HG02588 (cell line): ENCODE data around the gene XDH.

Source experiments
- ATAC-seq: cut with Tn5 transposase; IDR thresholded peaks from one replicate; pipeline ENCODE4 v1.9.1; 2021; ENCODE audit warnings: mild to moderate bottlenecking, moderate library complexity; ENCODE audit not compliant: unreplicated experiment

The XDH gene

DNA sequence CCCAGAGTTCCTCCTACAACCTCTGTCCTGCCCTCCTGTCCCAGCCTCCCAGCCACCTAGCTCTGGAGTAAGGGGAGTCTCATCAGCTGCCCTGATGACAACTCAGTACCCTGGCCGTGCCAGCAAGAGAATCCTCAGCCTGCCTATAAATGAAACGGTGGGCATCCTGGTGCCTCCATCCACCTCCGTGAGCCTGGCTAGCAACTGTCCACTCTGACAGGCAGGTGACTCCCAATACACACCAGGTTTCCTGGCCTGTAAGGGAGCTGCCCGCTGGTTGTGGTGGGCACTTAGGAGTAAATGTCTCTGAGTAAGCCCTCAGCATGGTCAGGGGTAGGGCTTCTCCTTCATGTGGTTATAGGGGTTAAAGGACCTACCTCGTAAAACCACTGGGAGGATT lies 81.5 kb downstream of the XDH start:
- ATAC-seq: no peak

DNA sequence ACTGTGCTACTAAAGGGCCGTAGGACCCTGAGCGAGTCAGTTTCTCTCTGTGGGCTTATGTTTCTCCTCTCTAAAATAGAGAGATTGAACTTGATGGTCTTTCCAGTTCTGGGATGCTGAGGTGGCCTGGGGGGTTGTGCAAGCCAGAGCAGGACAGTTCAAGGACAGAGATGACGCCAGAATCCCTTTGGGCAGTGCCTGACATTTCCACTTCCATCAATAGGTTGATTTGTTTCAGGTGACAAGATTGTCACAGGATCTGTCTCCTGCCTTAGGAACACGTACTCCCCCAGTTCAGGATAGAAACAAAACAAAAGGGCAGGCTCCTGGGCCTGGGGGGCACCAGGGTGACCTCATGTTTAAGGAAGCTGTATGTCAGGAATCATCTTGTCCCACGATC lies 82.0 kb downstream of the XDH start:
- no peak for ATAC-seq

DNA sequence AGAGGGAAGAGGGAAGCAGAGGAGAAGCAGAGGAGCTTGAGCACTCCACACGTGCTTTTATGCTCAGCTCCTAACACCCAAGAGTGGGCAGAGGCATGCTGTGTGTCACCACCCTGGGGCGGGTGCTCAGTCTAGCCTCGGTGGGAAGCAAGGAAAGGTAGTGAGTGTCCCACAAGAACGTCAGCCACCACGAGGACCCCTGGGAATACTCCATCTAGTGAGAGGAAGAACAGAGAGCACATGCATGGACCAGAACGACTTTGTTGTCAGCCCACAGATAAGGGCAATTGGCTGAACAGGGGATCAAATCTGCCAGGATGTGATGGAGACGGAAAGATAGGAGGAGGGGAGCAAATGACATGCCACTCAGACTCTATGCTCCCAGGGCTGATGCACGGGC lies 83.4 kb downstream of the XDH start:
- no peak for ATAC-seq

DNA sequence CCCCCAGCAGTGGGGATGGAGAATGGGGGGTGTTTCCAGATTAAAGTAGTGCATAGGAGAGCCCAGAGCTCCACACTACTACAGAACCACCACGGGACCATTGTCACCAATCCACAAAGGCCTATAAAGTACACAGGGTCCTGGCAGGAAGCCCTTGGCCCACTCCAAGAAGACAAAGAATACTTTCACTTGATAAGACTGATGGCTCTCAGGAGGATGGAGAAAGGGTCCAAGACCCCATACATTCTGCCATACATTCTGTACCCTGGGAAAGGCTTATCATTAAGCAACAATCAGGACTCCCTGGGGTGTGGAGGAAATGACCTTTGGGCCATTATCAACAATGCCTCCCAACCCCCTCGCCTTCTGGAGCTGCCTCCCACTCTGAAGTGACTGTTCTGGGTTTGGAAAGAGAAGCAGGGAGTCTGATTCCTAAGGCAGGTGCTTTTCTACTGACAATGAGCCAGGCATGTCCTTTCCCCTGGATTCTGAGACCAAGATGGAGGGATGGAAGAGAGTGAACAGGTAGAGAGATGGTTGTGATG lies 85.4 kb downstream of the XDH start:
- no peak for ATAC-seq

DNA sequence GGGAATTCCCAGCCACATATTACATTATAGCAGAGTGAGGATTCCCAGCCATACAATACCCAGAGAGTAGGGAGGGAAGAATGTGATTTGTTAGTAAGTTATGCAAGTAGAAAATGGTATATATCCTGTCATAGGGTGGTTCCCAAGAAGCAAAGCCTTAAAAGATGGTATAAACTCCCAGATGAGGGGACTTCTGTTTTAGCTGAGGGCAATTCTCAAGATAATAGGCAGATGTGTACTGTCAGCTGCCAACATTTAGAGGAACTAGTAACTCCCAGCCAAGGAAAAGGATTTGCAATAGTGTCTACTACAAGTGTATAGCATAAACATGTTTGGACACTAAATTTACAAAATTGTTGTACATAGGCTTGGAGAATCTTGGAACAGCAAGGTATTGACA lies 86.5 kb downstream of the XDH start:
- ATAC-seq: no peak

DNA sequence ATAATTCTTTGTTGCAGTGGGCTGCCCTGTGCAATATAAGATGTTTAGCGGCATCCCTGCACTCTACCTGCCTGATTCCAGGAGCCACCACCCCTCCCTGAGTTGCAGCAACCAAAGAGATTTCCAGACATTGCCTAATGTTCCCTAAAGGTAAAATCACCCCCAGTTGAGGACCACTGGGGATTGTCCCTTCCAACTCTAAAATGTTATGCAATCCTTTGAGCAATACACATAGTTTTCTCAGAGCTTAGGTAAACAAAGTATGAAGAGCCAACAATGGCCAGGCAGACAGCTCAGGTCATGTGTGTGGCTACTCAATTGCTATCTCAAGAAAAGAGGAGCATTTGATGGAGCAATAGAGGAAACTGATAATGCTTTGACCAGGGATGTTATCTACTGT lies 87.0 kb downstream of the XDH start:
- no peak for ATAC-seq

DNA sequence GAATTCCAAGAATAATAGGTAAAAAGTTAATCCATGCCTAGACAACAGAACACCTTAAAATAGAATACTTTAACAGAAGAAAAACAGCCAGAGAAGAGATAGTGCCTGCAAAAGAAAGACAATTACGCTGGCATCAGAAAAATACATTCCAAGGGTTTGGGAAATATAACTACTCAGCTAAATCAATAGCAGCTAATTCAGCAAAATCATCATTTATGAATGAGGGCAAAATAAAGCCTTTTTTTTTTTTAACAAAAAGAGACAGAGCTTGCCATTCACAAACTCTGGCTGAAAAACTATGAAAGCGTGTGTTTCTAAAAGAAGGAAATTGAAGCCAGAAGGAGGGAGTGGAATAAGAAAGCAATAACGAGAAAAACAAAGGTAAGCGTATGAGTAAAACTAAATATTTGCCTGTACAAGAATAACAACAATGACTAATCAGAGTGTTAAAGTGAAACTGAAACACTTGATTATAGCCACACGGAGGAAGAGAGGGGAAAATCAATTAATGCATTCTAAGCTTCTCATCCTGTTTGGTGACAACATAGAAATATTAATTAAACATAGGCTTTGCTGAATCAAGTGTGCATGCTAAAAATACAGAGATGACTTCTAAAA lies 90.4 kb downstream of the XDH start:
- peak; percentile 75 for ATAC-seq

DNA sequence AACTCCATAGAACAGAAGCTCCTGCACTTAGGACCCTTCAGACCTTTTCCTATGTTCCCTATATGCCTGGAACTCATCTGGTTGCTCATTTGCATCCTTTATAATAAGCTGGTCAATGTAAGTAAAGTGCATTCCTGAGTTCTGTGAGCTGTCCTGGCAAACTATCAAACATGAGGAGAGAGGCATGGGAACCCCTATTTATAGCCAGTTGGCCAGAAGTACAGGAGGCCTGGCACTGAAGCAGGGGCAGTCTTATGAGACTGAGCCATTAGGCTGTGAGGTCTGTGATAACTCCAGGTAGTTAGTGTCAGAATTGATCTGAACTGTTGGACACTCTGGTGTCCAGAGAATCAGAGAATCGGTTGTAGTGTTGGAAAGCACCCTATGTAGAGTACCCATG lies 92.2 kb downstream of the XDH start:
- no peak for ATAC-seq

DNA sequence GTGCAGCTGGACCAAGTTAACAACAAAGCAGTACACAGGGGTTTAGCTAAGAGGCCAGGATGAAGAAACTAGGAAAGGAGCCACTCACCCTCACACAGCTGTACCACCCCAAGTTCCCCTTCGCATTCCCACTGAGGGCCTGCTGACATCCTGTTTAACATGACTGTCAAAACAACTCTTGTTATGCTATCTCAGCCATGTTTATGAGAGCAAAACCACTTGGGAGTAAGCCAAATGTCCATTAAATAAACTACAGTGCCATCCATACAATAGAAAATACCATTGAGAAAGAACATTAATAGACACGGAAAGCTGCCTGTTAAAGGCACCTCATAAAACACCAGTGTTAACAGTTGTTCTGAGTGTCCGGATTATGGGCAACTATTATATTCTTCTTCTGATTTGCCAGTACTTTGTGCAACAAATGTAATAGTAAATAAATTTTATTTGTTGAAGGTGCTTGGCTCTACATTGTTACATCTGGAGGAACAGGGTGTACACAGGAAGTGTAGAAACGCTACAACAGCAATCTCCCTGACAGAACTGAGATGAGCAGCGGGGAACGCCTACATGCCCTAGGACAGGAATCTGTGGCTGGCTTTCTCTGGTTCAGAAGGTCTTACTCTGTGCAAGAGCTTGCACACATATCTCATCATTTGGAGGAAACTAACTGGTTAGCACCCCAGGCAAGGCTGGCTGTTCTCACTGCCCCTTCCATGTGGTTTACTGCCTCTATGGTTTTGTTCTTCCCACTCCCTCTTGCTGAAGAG lies 95.0 kb downstream of the XDH start:
- no peak for ATAC-seq

DNA sequence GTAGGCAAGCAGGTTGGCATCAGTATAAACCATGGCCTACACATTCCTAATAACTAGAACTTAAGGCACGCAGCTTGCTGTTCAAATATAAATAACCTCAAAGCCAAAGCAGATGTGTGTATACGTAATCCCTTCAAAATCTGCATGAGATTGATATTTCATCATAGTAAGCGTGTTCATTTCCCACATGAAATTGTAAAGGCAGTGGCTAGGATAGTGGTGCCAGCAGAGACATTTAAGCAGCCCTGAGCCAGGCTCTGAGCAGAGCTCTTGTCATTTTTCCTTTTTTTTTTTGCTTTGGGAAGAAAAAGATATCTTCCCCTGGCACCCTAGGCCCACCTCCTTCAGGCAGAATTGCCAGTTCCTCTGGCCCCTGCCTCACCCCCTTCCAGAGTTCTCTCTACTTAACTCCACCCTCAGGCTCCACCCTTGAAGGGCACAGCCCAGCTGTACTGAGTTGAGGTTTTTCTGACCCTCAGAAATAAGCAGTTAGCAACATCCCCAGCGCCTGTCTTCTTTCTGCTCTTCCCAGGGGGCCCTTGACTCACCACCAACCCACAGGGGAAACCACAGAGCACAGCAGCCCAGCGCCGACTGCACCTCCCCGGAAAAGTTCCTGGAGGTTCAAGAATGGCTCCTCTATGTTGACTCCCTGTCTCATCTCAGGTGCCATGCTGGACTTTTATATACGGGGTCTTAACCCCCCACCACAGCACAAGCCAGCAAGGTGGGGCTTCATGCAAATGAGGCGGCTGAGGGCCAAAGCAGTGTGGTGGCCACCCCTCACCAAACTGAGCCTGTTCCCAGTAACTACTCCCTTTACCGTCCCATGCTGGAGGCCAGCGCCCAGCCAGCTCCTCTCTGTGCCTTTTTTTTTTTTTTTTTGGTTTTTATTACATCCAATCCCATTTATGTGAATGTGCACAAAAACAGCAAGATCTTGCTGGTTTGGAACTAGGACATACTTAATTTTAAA lies 95.9 kb downstream of the XDH start:
- peak; percentile 82 for ATAC-seq

DNA sequence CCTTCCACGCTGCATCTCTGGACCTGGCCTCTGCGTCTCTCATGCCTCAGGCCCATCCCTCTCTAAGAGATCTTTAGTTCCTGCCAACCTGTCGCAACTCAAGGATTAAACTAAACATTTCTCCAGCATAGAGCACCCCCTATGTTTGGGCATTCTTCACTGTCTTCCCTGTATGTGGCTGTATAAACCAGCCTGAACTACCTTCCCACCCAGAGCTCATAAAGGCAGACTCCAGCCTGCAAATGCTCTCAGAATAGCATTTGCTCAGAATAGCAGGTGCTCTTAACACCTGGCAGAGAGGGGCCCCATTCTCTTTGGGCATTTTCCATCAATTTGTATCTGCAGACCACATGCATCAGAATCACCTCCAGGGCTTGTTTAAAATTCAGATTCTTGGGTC lies 97.1 kb downstream of the XDH start:
- ATAC-seq: no peak

DNA sequence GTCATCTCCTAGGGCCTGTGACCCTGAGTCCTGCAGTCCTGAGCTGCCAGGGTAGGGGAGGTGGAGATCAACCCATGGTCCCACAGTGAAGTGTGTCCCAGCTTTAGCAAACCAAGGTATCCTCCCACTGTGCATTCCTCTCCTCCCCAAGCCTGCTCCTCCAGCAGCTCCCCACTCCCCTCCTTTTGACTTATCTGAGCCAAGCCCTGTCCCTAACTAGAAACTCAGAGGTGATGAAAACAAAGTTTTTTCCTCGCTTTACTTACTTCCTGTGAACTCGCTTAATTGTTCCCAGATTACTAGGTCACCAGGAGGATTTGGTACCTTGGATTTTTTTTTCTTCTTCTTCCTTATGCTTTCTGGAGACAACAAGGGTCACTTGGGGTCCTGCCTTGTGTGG lies 99.8 kb downstream of the XDH start:
- no peak for ATAC-seq

DNA sequence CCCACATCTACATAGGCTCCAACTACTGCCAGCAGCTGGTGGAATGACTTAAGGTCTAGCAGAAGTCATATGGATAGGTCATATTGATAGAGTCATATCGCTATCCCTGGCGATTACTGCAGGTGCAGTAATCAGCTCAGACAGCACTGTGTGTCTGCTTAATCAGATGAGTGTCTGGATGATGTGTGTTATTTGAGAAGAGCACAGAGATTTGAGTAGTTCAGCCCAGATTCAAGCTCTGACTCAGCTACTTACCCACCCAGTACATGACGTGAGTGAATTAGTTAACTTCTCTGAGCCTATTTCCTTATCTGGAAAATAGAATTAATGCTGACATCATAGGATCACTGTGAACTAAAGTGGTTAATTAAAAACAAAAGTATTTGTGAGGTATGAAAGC lies 101.6 kb downstream of the XDH start:
- no peak for ATAC-seq

DNA sequence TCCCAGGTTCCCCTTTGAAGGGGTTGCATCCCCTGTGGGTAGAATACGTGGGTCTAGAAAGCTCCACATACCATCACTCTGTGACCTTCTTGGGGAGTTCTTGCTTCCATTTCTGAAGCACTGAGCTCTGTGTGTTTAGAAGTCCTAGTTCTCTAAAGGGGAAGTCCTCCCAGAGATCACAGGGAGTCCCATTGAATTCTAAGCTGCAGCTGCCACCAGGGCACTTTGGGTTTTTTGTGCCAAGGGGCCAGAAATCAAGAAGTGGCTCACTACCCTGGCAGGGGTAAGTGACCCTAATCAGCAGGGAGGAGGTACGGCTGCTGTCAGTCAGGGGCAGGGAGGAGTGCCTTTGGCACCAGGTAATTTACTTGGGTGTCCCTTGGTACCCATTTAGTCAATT lies 109.7 kb downstream of the XDH start:
- no peak for ATAC-seq

DNA sequence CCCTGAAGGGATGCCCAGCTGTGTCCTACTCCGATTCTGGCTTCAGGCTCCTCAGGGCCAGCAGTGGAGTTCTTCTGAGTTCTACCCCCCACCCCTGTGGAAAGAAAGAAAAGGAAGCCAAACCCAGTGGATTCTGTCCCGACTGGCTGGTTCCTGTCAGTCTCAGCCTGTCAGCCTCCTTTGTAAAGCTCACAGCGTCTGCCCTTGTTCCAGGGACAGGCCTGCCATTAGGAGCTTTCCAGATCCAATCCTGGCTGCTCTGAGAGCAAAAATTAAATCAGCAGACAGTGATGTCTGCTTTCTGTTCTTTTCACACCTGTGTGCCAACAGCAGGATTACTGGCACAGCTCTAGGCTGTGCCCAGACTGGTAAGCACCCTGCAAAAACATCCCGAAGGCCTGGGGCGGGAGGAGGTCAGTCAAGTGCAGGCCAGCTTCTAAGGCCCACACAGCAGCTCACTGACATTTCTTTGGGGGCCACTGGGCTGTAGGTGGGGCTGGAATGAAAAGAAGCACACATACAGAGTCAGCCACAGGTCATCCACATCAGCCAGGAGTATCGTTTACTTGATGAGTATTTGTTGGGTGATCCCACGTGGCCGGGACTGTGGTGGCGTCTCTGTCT lies 111.5 kb downstream of the XDH start:
- no peak for ATAC-seq

DNA sequence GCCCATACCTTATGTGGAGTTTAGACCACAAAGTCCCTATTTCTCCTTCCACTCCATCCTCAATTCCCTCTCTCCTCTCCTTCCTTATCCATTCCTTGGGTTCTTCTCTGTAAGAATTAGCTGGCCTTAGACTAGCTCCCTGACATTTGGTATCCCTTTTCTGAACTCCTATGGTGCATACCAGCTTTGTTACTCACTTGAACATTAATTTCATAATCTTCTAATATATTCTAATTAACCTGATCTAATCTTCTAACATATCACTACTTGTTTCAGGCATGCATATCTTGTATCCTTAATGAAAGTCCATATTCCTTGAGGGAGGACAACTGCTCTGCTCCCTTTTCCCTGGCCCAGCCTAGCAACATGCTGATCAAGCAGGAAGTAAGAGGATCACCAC lies 114.2 kb downstream of the XDH start:
- no peak for ATAC-seq

DNA sequence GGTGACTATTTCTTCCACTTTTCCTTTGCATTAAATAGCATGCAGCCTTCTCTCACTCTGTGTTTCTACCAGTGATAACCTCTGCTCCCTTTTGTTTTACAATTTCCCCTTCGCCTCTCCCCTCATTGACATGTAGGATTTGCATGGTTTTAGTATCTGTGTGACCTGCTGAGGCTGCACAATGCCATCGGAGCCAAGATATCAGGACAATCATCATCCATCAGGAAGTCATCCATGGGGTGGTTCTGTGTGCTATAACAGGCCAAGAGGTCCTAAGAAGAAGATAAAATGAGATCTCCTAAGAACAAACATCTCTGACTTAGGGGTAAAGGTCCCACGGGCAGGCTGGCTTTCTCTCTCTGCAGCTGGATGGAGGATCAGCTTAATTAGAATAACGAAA lies 115.0 kb downstream of the XDH start:
- no peak for ATAC-seq

DNA sequence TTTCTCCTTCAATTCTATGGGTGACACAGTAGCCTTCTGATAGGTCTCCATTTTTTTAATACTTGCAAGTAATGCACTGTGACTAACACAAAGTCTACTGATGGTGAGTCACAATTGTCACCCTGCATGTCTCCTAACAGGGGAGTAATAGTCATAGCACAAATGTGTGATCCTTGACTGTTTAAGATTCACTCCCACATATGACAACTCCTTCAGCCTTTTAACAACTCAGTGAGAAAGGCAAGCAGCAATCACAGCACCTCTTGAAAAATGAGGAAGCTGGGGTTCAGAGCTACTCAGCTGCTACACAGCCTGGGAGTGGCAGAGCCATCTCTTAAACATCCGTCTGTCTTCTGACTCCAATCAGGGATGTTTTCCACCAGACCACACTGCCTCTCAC lies 116.8 kb downstream of the XDH start:
- no peak for ATAC-seq

DNA sequence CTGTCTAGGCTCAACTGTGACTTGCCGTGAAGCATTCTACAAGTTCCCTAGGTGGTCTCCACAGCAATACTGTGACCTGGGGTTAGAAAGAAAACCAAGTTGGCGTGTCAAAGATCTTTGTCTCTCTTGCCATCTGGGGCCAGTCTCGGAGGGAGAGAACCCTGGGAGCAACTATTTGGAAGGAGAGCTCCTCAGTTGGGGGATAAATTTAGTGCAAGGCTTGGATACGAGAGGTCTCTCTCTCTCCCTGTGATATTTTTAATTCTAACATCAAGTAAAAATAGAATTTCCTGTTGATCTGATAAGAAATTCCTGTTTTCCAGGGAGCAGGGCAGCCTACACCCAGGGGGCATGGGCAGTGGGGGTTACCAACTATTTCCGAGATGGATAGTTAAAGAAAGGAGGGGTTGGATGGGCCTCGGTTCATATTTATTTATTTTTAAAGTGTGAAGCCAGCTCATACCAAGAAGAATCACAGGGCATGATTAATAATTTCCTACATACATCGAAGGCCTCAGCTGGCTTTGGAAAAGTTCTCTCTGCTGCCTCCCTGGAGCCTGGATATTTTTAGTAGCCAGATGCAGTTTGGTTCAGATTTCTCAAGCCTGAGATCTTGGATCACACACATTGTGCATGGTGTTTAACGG lies 117.8 kb downstream of the XDH start:
- ATAC-seq: no peak

DNA sequence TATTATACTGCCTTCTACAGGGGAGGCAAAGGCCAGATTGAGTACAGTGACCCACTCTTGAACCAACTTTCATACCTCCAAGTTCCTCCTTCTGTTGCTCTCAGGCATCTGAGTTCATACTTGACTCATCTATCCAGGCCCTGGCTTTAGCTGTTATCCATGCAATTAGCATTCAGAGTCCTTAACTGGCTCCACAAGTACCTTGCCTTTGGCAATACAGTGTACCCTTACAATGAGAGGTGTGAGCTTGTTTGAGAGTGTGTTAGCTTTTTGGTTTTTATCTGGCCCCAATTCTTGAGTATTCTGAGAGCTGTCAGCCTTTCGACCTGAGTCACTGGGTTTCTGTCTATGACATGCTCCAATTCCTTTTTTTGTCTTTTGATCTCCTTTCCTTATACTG lies 120.3 kb downstream of the XDH start:
- no peak for ATAC-seq

DNA sequence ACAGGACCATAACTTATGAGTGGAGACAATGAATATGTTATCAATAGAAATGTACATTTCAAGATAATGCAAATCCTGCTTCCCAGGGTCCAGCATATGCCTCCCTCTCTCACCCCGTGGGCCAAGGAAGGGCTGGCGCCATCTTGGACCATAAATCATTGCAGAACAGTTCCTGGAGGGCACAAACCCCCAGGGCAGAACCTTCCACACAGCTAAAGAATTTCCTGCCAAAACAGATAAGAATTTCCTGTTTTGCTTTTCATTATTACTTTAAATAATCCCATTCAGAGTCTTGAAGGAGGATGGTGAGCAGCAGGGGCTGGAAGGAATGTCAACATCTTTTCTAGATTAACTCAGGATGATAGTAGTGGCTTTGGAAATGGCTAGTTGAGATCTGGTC lies 126.9 kb downstream of the XDH start:
- ATAC-seq: no peak
